Activated CD8-positive, alpha-beta memory T cell treated with anti-CD3 and anti-CD28 coated beads, Interleukin-2, amount 50 U/mL, for 24 hours (primary cell): ENCODE results near the gene PCDH19.

Source experiments
- DNase-seq: peaks from one replicate; pipeline ENCODE4 v3.0.0-alpha.2; 2020; ENCODE audit errors: extremely low read depth

PCDH19 gene

GRCh38 chrX:100299559-100299958 lies 110.5 kb downstream of the PCDH19 start:
- DNase-seq: no peak

- DNase-seq: no peak
Measured at GRCh38 chrX:100297728-100298127, 112.3 kb downstream of the PCDH19 start.

- no peak for DNase-seq
Measured at GRCh38 chrX:100296183-100296753, 113.8 kb downstream of the PCDH19 start.

GRCh38 chrX:100294965-100295364 lies 115.1 kb downstream of the PCDH19 start:
- no peak for DNase-seq

GRCh38 chrX:100289066-100289558 lies 121.0 kb downstream of the PCDH19 start:
- no peak for DNase-seq

GRCh38 chrX:100277231-100277630 lies 132.8 kb downstream of the PCDH19 start:
- no peak for DNase-seq

- no peak for DNase-seq
Measured at GRCh38 chrX:100274916-100275315, 135.2 kb downstream of the PCDH19 start.

- DNase-seq: no peak
Measured at GRCh38 chrX:100265179-100265578, 144.9 kb downstream of the PCDH19 start.

- DNase-seq: no peak
Measured at GRCh38 chrX:100264200-100264599, 145.9 kb downstream of the PCDH19 start.

- DNase-seq: no peak
Measured at GRCh38 chrX:100263650-100264049, 146.4 kb downstream of the PCDH19 start.

- DNase-seq: no peak
Measured at GRCh38 chrX:100248885-100249493, 161.1 kb downstream of the PCDH19 start.

GRCh38 chrX:100247826-100248225 lies 162.2 kb downstream of the PCDH19 start:
- no peak for DNase-seq

- DNase-seq: no peak
Measured at GRCh38 chrX:100244681-100245080, 165.4 kb downstream of the PCDH19 start.
